HG03097 (cell line): ENCODE data around the gene SRI.
A peak's percentile ranks its signal among the peaks of the same experiment; 100 is the strongest.
"Not testable (repeated sequence)": the region's sequence is repeated elsewhere in the genome, so short reads cannot be mapped to it uniquely, and the experiment has no call there.

Source experiments
- ATAC-seq: cut with Tn5 transposase; IDR thresholded peaks from one replicate; pipeline ENCODE4 v1.9.1; 2021; ENCODE audit not compliant: unreplicated experiment, low FRiP score

The SRI gene, protein sequence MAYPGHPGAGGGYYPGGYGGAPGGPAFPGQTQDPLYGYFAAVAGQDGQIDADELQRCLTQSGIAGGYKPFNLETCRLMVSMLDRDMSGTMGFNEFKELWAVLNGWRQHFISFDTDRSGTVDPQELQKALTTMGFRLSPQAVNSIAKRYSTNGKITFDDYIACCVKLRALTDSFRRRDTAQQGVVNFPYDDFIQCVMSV

GRCh38 chr7:88219781-88220747 is at the start of gene SRI:
Gene SRI, minus strand, starts transcription at chr7:88220038. Its CDS starts 12 bp downstream, at chr7:88220026.
- peak; percentile 68 for ATAC-seq

GRCh38 chr7:88269586-88269985 is 49.7 kb upstream of the SRI start:
- no peak for ATAC-seq

GRCh38 chr7:88268858-88269257 is 49.0 kb upstream of the SRI start:
- no peak for ATAC-seq

DNA sequence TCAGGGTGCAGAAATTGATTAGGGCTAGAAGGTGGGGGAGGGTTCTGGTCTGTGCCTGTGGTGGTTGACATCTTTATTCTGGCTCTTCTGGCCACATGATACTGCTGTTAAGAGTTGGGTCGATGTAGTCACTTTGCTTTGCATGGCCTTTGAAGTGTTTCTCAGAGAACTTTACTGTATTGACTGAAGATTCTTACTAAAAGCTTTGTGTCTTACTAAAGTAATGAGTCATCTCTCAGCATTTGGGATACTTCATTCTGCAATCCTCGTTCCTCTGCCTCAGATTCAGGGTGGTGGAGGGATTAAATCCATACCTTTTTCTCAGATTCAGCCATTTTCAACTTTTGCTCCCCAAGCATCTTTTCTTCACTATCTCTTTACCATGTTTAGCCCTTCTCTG is 48.2 kb upstream of the SRI start:
- ATAC-seq: no peak

DNA sequence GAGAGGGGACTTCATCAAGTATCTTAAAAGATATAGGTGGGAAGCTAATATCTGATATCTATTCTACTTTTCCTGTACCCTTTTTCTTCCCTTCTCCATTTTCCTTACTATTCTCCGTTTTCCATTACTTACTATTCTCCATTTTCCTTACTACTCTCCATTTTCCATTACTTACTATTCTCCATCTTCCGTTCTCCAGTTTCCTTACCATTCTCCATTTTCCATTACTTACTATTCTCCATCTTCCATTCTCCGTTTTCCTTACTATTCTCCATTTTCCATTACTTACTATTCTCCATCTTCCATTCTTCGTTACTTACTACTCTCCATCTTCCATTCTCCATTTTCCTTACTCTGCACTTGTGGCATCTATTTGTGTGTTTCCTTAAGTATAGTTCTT is 47.6 kb upstream of the SRI start:
- no peak for ATAC-seq

DNA sequence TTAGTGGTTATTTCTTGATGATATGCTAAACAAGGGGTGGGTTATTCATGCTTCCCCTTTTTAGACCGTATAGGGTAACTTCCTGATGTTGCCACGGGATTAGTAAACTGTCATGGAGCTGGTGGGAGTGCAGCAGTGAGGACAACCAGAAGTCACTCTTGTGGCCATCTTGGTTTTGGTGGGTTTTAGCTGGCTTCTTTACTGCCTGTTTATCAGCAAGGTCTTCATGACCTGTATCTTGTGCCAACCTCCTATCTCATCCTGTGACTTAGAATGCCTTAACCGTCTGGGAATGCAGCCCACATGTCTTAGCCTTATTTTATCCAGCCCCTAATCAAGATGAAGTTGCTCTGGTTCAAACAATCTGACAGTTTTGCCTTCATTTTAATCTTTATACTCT is 45.1 kb upstream of the SRI start:
- not testable (repeated sequence) for ATAC-seq

GRCh38 chr7:88262562-88262961 is 42.7 kb upstream of the SRI start:
- ATAC-seq: no peak

DNA sequence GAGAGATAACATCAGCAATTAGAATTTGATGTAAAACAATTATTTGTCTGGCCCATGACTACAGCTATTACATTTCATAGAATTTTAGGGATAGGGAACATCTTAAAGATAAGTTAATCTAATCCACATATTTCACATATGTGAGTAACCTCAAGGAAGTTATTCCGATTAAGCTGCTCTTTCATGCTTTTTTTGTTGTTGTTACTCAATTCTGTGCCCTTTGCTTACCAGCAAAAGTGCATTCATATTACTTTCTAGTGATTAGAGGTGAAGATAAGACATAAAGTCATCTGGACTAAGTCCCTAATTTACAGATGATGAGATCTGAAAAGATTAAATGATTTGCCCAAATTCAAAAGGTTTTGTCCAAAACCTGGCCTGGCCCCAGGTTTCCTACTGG is 40.9 kb upstream of the SRI start:
- no peak for ATAC-seq

DNA sequence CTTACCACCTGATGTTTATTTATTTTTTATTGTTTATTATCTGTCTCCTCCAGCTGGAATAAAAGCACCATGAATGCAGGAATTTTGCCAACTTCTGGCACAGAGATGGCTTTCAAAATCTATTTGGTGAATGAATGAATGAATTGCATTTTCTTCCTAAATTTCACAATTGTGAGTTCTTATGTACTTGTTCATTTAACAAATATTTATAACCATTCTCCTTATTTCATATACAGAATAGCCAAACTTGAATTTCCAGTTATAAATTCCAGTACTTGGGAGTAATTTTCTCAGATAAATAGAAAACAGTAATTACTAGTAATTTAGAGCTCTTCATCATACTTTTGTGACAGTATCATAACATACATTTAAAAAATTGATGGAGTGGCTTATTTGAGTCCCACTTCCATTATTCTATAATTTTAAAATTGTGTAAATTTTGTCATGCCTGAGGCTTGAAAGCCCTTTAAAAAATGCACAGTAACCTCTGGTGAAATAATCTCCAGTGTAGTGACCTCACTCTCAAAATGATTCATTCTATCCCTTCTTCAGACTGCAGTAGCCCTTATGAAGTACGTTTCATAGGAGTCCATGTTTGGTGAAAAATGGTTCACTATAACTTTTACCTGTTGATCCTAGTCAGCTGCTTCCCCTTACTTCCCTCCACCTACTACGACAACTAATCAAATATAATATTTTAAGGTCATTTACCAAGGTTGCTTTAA is 40.0 kb upstream of the SRI start:
- no peak for ATAC-seq

DNA sequence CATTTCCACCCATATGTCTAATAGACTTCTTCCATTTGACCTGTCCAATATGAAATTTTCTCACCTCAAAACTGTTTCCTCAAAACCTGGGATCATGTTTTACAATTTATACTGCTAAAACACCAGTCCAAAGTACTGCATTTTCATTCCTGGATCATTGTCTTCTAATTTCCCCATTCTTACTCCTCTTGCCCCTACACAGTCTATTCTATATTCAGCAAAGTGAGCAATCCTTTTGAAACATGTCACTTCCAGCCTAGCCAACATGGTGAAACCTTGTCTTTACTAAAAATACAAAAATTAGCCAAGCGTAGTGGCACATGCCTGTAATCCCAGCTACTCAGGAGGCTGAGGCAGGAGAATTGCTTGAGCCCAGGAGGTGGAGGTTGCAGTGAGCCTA is 38.5 kb upstream of the SRI start:
- not testable (repeated sequence) for ATAC-seq

DNA sequence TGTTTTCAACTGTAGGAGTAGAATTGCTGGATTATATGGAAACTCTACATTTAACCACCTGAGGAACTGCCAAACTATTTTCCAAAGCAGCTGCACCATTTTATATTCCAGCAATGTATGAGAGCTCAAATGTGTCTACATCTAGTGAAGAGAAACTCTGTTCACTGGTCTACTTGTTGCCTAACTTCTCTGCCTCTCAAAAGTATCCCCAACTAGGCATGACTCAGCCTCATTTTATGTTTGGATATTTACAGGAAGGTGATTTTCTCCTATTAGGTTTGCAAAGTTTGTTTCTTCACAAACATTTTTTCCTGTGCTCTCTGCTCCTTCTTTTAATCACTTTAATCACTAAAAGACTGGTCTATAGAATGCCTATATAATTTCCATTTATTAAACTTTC is 37.1 kb upstream of the SRI start:
- ATAC-seq: no peak

GRCh38 chr7:88254721-88255424 is 35.0 kb upstream of the SRI start:
- no peak for ATAC-seq

GRCh38 chr7:88253640-88254039 is 33.8 kb upstream of the SRI start:
- ATAC-seq: no peak

- ATAC-seq: no peak
Measured at GRCh38 chr7:88244258-88244657, 24.4 kb upstream of the SRI start.

DNA sequence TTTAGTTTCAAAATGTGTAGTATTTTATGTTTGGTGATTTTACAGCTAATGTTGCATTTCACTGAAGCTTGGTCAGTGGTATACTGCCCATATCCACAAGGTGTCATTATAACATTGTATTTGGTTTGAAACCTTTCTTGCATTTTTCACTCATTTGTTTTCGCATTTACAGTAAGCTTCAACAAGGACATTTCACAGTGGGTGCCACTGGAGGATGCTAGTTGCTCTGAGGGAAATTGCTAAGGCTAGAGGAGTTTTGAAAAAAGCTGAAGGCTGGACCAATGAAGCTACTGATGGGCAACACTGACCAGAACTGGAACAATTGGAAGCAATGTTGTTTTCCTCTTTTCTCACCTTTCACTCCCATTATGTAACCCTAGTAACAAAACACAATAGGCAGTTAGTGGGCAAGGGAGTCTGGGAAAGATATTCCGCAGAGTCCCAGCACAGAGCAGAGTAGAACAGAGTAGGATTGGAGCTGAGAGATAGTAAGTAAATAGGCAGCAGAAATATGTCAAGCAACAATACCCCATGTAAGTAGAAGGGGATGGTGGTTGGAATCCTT is 23.6 kb upstream of the SRI start:
- peak; percentile 78 for ATAC-seq

- no peak for ATAC-seq
Measured at GRCh38 chr7:88239852-88240251, 20.0 kb upstream of the SRI start.

GRCh38 chr7:88233828-88234227 is 14.0 kb upstream of the SRI start:
- ATAC-seq: no peak

DNA sequence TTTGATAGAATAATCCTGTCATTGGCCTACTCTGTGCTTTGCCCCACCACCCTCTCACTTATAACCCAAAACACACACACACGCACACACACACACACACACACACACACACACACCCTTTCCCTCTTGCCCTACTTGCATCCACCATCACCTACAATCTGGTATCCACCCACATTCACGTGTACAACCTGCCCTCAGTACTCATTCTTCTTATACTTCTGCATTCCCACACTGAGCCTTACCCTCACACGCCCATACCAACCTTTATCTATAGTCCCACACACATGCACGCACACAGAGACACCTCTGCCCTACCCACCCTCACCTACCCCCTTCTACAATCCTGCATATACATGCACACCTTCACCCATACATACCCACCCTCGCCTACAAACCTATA is 10.8 kb upstream of the SRI start:
- no peak for ATAC-seq

DNA sequence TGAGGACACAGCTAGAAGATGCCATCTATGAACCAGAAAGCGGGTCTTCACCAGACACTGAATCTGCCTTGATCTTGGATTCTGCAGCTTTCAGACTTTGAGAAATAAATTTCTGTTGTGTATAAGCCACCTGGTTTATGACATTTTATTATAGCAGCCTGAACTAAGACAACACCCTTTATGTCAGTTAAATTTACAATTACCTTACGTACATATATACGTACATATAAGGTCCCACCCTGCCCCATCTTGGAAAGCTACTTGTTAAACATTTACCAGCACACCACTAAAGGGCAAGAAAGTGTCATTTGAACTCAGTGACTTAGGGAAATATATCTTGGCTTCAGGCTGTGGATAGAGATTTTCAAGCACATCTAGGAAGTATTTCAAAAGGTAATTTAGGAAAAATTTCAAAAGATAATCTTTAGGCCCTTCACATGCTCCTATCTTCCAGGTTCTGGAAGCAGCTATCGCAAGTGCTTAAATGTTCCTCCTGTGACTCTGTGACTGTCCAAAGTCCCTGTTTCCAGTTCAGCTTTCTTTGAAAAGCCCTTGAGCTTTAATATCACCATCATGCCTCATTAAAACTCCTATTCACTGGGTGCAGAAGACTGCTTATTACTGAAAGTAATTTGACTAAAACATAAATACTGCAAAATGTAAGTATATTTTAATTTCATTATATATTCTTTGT is 9.6 kb upstream of the SRI start:
- ATAC-seq: no peak
